Stimulated activated naive CD8-positive, alpha-beta T cell treated with anti-CD3 and anti-CD28 coated beads, Interleukin-15, Interleukin-2, amounts not matched to agents 100 U/mL and 50 U/mL, for 24 hours (primary cell): ENCODE measurements around the gene CCDC78.

ENCODE experiments used
- ATAC-seq: fragments of 150-1000 bp; cut with Tn5 transposase; one replicate; pipeline ENCODE4 v1.10.0; 2021
- DNase-seq: peaks from one replicate; pipeline ENCODE4 v3.0.0; 2021

CCDC78 gene

DNA sequence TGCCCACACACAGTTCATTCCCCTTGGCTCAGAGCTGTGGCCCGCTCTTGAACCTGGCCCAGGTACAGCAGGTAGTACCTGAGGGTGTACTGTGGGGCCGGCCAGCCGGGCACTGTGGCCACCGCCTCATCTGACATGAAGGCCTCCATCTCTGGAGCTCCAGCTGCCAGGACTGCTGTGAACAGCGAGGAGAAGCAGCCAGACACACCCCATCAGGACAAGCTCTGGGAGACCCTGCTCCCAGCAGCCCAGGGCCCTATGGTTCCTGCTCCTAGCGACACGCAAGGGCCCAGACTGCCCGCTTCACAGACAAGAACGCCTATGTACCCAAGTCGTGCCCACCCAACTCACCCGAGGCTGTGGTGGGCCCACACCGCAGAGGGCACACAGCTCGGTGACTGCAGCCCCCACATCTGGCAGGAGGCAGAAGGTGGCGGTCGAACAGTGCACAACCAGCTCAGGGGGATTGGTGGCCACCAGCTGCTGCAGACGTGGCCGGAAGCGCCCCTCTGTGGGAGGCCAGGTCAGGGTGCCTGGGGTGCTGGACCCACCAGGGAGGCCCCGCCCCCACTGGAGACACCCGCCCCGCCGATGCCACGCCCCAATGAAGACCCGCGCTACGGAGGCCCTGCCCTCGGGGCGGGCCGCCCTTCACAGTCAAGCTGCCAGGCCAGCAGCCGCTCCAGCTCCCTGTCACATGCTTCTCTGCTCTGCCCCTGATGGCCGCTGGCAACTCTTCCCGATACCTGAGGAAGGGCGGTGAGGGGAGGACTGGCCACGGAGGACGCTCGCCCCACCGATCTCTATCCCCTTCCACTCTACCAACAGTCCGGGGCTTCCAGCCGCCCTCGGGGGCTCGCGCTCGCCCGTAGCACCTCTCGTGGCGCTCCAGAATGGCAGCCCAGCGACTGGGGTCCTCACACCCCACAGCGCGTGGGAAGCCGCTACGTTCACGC lies 47.1 kb downstream of the CCDC78 start:
- ATAC-seq (no peak), DNase-seq (peak; percentile 69)

DNA sequence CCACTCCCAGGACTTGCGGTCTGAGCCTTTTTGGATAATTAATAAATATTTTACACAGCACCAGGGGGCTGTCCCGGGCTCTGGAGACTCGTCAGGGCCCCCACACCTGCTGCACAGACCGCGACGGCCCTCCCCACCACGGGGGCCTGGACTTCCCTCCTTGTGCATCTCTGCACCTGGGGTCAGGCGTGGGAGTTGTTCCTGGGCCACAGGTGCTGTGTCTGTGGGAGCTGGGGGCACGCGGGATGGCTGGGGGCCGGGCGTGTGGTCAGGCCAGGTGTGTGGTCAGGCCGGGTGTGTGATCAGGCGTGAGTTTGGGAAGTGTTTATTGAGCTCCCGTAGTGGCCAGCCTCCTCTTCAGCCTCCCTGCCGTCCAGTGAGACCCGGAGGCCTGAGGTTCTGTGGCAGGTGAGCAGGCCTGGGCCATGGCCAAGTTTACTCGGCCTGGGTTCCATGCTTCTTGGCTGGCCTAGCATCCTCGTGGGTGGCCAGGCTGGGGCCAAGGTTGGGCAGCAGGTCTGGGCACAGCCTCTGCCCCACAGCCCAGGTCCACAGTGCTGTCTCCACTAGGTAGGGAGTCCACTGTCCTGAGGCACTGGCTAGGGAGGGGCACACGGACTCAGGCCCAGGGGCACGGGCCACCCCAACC lies 47.9 kb downstream of the CCDC78 start:
- ATAC-seq (no peak), DNase-seq (no peak)

DNA sequence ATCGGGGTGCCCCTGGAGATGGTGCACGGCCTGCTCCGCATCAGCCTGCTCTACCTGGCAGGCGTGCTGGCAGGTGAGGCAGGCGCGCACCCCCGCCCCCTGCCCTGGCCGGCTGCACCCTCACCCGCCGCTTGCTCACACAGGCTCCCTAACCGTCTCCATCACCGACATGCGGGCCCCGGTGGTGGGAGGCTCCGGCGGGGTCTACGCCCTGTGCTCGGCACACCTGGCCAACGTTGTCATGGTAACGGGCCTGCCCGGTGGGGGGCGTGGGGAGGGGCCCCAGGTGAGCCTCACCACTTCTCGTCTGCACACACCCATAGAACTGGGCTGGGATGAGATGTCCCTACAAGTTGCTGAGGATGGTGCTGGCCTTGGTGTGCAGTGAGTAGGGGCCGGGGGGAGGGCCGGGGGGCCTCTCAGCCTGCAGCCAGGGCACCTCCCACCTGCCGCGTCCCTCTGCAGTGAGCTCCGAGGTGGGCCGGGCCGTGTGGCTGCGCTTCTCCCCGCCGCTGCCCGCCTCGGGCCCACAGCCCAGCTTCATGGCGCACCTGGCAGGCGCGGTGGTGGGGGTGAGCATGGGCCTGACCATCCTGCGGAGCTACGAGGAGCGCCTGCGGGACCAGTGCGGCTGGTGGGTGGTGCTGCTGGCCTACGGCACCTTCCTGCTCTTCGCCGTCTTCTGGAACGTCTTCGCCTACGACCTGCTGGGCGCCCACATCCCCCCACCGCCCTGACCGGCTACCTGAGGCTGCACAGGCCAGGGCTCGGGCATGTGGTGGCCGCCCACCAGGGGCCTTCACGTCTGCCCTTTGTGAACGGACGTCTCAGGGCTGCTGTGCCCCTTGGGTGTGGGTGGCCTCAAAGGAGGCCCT lies 48.7 kb downstream of the CCDC78 start:
- ATAC-seq (no peak), DNase-seq (no peak)

DNA sequence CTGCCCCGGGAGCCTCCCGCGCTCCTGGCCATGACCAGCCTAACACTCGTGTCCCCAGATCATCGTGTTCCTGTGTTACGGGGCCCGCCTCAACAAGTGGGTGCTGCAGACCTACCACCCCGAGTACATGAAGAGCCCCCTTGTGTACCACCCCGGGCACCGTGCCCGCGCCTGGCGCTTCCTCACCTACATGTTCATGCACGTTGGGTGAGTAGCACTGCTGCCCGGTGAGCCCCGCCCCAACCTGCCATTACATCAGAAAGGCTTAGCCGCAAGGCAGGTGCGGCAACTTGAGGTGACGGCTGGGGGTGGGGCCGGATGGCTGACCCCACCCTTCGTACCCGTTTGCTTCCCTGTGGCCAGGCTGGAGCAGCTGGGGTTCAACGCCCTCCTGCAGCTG lies 49.3 kb downstream of the CCDC78 start:
- DNase-seq = no peak
- ATAC-seq = no peak

DNA sequence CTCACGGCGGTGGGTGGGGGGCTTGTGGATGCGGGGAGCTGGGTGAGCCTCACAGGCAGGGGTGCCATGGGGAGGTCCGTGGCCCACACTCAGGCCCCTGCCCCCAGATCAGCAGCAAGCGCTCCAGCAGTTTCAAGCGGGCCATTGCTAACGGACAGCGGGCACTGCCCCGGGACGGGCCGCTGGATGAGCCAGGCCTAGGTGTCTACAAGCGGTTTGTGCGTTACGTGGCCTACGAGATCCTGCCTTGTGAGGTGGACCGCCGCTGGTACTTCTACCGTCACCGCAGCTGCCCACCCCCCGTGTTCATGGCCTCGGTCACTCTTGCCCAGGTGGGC lies 49.7 kb downstream of the CCDC78 start:
- no peak for DNase-seq
- ATAC-seq = no peak

DNA sequence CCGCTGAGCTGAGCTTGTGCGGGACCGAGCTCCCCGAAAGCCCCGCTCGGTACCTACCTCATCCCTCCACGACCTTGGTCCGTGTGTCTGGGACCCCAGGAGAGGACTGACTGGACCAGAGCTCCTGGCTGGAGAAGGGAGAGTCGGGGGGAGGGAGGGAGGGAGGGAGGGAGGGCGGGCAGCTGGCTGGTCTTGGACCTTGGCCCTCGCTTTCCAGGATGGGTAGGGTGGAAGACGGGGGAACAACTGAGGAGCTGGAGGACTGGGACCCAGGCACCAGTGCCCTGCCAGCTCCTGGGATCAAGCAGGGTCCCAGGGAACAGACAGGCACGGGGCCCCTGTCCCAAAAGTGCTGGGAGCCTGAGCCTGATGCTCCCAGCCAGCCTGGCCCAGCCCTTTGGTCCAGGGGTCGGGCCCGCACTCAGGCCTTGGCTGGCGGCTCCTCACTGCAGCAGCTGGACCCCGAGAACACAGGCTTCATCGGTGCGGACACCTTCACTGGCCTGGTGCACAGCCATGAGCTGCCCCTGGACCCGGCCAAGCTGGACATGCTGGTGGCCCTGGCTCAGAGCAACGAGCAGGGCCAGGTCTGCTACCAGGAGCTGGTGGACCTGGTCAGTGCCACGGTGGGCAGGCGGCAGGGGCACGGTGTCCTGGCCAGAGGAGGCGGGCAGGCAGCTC lies 50.2 kb downstream of the CCDC78 start:
- ATAC-seq = no peak
- no peak for DNase-seq

DNA sequence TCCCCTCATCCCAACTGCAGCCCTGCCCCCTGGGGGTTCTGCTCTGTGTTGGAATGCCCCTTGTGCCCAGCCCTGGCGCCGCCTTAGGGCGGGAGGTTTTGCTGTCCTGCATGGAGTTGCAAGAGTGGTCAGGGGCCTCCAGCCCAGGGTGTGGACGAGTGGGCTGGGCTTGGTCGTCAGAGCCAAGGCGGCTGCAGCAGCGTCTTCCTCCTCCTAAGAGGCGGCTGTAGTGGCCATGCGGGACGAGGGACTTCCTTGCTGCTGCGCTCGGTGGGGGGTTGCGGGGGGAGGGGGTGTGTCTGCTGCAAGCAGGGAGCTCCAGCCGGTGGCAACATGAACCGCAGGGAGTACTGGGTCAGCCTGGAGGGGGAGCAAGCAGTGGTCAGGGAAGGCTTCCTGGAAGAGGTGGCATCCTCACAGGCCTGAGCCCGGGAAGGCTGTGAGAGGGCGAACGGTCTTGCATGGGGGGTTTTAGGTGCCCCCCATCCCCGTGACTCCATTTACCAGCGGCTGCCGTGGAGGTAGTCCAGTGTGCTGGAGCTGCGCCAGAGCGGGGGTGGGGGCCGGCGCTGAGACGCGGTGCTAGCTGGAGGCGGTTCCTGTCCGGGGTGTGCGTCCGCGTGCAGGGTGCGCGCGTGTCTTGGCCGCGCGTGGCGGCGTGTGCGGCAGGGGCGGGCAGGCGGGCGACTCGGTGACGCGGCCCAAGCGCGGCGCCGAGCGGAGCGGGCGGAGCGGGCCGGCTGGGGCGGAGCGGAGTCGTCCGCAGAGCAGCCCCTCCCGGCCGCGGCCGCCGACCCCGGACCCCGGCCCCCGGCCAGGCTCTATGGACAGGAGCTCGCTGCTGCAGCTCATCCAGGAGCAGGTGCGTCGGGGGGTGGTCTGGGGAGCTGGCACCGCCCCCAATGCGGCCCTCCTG lies 51.0 kb downstream of the CCDC78 start, which contains the start of gene RHBDL1:
Gene RHBDL1 (plus strand): TSS at position 704 of the 916 bp plus-strand sequence. CDS start 120 bp downstream, at position 824.
- ATAC-seq (no peak), DNase-seq (no peak)

DNA sequence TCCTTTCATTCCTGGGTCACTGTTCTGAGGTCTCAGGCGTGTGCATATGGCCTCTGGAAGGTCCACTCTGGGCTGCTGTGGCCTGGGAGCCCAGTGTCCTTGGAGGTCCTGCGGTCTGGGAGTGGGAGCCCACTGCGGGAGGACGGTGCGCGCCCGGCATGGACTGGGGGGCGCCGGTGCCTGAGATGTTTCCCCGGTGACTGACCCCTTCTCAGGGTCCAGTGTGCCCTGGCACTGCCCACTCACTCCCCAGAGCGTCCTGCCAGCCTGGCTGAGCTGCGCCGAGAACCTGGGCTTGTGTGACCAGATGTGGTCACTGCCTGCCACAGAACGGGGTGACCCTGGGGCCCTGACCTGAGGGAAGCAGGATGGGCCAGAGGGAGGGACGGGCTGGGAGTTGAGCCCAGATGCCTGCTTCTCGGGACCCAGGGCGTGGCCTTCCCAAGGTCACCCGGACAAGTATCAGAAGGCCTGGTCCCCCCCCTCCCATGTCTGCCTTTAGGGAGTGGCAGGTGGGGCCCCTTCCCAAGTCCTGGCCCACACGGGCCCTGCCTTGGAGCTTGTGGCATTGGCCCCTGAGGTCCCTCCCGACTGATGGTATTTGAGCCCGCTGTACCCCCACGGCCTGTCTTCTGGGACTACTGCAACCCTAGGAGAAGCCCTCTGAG lies 51.9 kb downstream of the CCDC78 start:
- no peak for ATAC-seq
- DNase-seq = no peak

DNA sequence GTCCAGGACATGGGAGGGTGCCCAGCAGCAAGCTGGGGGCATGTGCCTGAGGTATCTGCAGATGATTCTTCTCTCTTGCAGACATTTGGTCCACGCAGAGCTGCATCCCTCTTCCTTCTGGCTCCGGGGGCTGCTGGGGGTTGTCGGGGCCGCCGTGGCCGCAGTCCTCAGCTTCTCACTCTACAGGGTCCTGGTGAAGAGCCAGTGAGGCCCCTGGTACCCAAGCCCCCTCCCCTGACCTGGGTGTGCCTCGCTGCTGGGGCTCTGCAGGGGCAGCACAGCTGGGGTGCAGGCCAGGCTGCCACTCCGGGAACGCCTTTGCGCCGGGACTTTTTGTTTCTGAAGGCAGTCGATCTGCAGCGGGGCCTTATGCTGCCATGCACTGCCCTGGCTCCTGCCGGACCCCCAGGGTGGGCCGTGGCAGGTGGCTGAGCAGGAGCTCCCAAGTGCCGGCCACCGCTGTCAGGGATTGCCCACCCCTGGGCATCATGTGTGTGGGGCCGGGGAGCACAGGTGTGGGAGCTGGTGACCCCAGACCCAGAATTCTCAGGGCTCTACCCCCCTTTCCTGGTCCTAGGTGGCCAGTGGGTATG lies 52.7 kb downstream of the CCDC78 start:
- ATAC-seq = no peak
- no peak for DNase-seq

DNA sequence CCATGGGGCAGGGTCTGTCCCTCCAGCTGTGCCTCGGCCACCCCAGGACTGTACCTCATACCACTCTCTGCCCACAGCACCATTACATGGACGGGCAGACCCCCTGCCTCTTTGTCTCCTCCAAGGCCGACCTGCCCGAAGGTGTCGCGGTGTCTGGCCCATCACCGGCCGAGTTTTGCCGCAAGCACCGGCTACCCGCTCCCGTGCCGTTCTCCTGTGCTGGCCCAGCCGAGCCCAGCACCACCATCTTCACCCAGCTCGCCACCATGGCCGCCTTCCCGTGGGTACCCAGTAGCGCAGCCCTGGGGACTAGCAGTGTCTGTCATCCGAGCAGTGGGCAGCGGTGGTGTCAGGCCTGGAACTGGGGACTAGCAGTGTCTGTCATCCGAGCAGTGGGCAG lies 53.4 kb downstream of the CCDC78 start:
- no peak for ATAC-seq
- DNase-seq = no peak
